AG04449 (cell line): ENCODE data around the gene RBPJ.

Source experiments
- CTCF ChIA-PET: fragments of 350-600 bp; formaldehyde crosslinking; extraction: SDS; loops from one replicate; lab custom pipeline; 2021; ENCODE audit warnings: antibody characterized with exemption; lab: Yijun Ruan, JAX
- POLR2A ChIA-PET: fragments of 400-600, 350-600 bp; formaldehyde crosslinking; extraction: SDS; loops from one replicate; lab custom pipeline; 2020; ENCODE audit warnings: antibody characterized with exemption, inconsistent platforms; lab: Yijun Ruan, JAX
- DNase-seq: peaks from one replicate; pipeline ENCODE4 v3.0.0-alpha.2; 2010; ENCODE audit warnings: low read depth, low spot score
- H3K4me3 ChIP-seq: 2 replicates; pipeline ENCODE4 v1.5.1; 2011; ENCODE audit warnings: low read depth, mild to moderate bottlenecking, control low read depth, low read length
- CTCF ChIP-seq: IDR thresholded peaks from one replicate; pipeline ENCODE4 v1.5.1; 2011; ENCODE audit warnings: mild to moderate bottlenecking, moderate library complexity, low read length, control low read depth, inconsistent platforms; ENCODE audit not compliant: insufficient read depth; ENCODE audit errors: missing control alignments

Gene RBPJ

GRCh38 chr4:26290321-26290720 lies 30.5 kb upstream of the RBPJ start:
- no peak for TF ChIP-seq CTCF
- no peak for DNase-seq
- no peak overlapping the region for H3K4me3 ChIP-seq
- ChIA-PET POLR2A (interaction anchor here (0.7 kb wide), 1 partner anchor 424 kb away, joined by 3 read pairs; no protein-coding TSS in a partner anchor), CTCF (interaction anchor here (0.8 kb wide), 1 partner anchor 120 kb away, joined by 3 read pairs; no protein-coding TSS in a partner anchor)

- ChIA-PET POLR2A (no interaction called here), CTCF (no interaction called here)
- no peak overlapping the region for H3K4me3 ChIP-seq
- TF ChIP-seq CTCF: no peak
- DNase-seq: no peak
Observed at GRCh38 chr4:26294904-26295303, 25.9 kb upstream of the RBPJ start.

GRCh38 chr4:26296021-26296420 lies 24.8 kb upstream of the RBPJ start:
- ChIA-PET CTCF (interaction anchor here (1.6 kb wide), 1 partner anchor 213 kb away, joined by 3 read pairs; no protein-coding TSS in a partner anchor), POLR2A (no interaction called here)
- H3K4me3 ChIP-seq: no peak overlapping the region
- no peak for DNase-seq
- no peak for TF ChIP-seq CTCF

- TF ChIP-seq CTCF: no peak
- H3K4me3 ChIP-seq: no peak overlapping the region
- ChIA-PET CTCF (interaction anchor here (1.6 kb wide), 1 partner anchor 214 kb away, joined by 3 read pairs; no protein-coding TSS in a partner anchor), POLR2A (no interaction called here)
- DNase-seq: no peak
Observed at GRCh38 chr4:26296514-26296913, 24.3 kb upstream of the RBPJ start.

- H3K4me3 ChIP-seq: no peak overlapping the region
- no peak for TF ChIP-seq CTCF
- DNase-seq: no peak
- ChIA-PET POLR2A (no interaction called here), CTCF (interaction anchor here (1.6 kb wide), 1 partner anchor 214 kb away, joined by 3 read pairs; no protein-coding TSS in a partner anchor)
Observed at GRCh38 chr4:26297219-26297618, 23.6 kb upstream of the RBPJ start.

- no peak for TF ChIP-seq CTCF
- POLR2A ChIA-PET: no interaction called here
Observed at GRCh38 chr4:26298198-26298947, 22.4 kb upstream of the RBPJ start.

More at GRCh38 chr4:26298198-26298947, 22.4 kb upstream of the RBPJ start:
- CTCF ChIA-PET: no interaction called here
- DNase-seq: no peak
- H3K4me3 ChIP-seq: no peak overlapping the region
